Measurements from ENCODE around the gene IL16.
"Not testable (repeated sequence)": the region's sequence is repeated elsewhere in the genome, so short reads cannot be mapped to it uniquely, and the experiment has no call there.

DNA sequence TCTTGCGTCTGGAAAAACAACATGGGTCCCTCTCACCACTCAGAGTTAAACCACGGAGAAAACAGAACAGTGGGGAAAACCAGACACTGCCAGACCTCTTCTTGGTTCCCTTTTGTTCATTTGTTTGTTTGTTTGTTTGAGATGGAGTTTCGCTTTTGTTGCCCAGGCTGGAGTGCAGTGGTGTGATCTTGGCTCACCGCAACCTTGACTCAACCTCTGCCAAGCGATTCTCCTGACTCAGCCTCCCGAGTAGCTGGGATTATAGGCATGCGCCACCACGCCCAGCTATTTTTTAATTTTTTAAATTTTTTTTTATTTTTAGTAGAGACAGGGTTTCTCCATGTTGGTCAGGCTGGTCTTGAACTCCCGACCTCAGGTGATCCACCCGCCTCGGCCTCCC lies 152.0 kb downstream of the IL16 start:
- not testable (repeated sequence) for TF ChIP-seq POLR2A (conservative IDR thresholded peaks at IDR 0.05); STAG1 (CRISPR knock-in tag; IDR thresholded peaks at IDR 0.05; ENCODE audit: borderline replicate concordance); FOXJ3 (CRISPR knock-in tag; IDR thresholded peaks at IDR 0.05); SETDB1 (IDR thresholded peaks at IDR 0.05; ENCODE audit: low read length); MAX (CRISPR knock-in tag; IDR thresholded peaks at IDR 0.05); NR2F6 (CRISPR knock-in tag; IDR thresholded peaks at IDR 0.05); TCF7L2 (IDR thresholded peaks at IDR 0.05; ENCODE audit: low read depth, low read length); HCFC1 (IDR thresholded peaks at IDR 0.05; ENCODE audit: low read depth, low read length); MED1 (CRISPR knock-in tag; IDR thresholded peaks at IDR 0.05; ENCODE audit: borderline replicate concordance); ZNF253 (CRISPR knock-in tag; conservative IDR thresholded peaks at IDR 0.05); ZNF121 (CRISPR knock-in tag; conservative IDR thresholded peaks at IDR 0.05); MXI1 (IDR thresholded peaks at IDR 0.05; ENCODE audit: low read depth, low read length); MNT (conservative IDR thresholded peaks at IDR 0.05); SMARCE1 (IDR thresholded peaks at IDR 0.05)
